GM12865 (cell line): ENCODE data around the gene HAT1.
"Not testable (repeated sequence)": the region's sequence is repeated elsewhere in the genome, so short reads cannot be mapped to it uniquely, and the experiment has no call there.

Source experiments
- DNase-seq: peaks from one replicate; pipeline ENCODE4 v3.0.0; 2010; ENCODE audit warnings: low read depth
- H3K4me3 ChIP-seq: 2 replicates; pipeline ENCODE4 v1.5.1; 2011; ENCODE audit warnings: mild to moderate bottlenecking, low read depth, low read length, control low read depth
- CTCF ChIP-seq: IDR thresholded peaks from 2 replicates; pipeline ENCODE4 v1.5.1; 2011; ENCODE audit warnings: low read length, control low read depth, low read depth, inconsistent platforms; ENCODE audit not compliant: insufficient read depth; ENCODE audit errors: missing control alignments

The HAT1 gene

DNA sequence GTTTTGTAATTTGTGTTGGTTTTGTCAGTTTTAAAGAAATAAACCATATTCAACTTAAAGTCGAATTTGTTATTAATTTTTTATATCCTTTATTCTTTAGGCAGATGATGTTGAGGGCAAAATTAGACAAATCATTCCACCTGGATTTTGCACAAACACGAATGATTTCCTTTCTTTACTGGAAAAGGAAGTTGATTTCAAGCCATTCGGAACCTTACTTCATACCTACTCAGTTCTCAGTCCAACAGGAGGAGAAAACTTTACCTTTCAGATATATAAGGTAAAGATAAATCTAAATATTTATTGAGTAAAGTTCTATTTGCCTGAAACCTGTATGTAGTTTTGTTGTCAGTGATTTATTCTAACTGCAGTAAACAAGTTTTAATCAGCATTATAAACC, 43.0 kb downstream of the HAT1 start:
- DNase-seq = no peak
- TF ChIP-seq CTCF = no peak
- H3K4me3 ChIP-seq = no peak overlapping the region

DNA sequence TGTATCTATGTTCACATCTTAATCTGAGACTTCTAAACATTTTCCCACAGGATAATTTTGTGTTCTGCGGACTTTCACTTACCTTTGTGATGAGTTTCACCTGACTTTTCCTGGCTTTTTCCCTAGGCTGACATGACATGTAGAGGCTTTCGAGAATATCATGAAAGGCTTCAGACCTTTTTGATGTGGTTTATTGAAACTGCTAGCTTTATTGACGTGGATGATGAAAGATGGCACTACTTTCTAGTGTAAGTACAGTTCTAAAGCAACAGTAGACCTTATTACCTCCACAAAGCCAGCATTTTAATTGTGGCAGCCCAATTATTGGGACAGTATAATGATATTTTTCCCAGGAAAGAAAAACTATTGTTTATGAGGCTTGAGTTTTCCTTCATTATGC, 43.4 kb downstream of the HAT1 start:
- TF ChIP-seq CTCF = no peak
- DNase-seq = no peak
- H3K4me3 ChIP-seq = no peak overlapping the region

- no peak for DNase-seq
- H3K4me3 ChIP-seq = no peak overlapping the region
- TF ChIP-seq CTCF = no peak
Observed at GRCh38 chr2:171966235-171966634, 44.0 kb downstream of the HAT1 start.

GRCh38 chr2:171966688-171967087, 44.4 kb downstream of the HAT1 start:
- H3K4me3 ChIP-seq = no peak overlapping the region
- no peak for TF ChIP-seq CTCF
- no peak for DNase-seq

- DNase-seq = no peak
- no peak overlapping the region for H3K4me3 ChIP-seq
- no peak for TF ChIP-seq CTCF
Observed at GRCh38 chr2:171968509-171968908, 46.2 kb downstream of the HAT1 start.

DNA sequence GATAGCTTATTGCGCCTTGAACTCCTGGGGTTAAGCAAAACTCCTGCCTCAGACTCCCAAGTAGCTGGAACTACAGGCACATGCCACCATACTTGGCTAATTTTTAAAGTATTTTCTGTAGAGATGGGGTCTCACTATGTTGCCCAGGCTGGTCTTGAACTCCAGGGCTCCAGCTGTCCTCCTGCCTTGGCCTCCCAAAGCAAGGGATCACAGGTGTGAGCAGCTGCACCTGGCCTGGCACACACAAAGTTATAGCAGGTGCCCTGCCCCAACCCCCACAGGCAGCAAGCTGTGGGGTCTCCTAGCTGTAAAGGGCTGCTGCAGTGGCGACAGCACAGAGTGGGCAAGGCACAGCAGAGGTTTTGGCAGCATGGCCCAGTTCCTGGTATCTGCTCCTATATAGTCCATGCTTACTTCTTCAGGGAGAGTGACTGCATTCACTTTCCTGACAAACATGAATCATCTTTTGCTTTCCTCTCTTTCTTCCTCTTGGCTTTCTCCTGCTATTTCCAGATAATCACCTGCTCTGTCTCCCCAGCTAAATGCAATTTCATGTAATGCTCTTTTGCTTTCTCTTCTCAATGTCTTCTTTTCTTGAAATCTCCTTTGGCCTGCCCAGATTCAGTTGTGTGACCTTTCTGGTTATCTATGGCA, 50.2 kb downstream of the HAT1 start:
- TF ChIP-seq CTCF = no peak

GRCh38 chr2:171979103-171979502, 56.8 kb downstream of the HAT1 start:
- no peak overlapping the region for H3K4me3 ChIP-seq
- DNase-seq = no peak
- no peak for TF ChIP-seq CTCF

More for the DNA sequence above, 50.2 kb downstream of the HAT1 start:
- DNase-seq = no peak
- no peak overlapping the region for H3K4me3 ChIP-seq

DNA sequence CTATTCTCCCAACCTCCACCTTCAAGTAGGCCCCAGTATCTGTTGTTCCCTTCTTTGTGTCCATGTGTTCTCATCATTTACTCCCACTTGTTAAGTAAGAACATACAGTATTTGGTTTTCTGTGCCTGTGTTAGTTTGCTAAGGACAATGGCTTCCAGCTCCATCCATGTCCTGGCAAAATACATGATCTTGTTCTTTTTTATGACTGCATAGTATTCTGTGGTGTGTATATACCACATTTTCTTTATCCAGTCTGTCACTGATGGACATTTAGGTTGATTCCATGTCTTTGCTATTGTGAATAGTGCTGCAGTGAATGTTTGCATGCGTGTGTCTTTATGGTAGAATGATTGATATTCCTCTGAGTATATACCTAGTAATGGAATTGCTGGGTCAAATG, 61.7 kb downstream of the HAT1 start:
- DNase-seq, H3K4me3 ChIP-seq: not testable (repeated sequence)
